Measurements from ENCODE around the gene TIGD3. TPM values are rescaled to one million over a fixed set of nuclear protein-coding genes. Genes with fewer than 3 reads are reported as not detected.

The TIGD3 gene
- total and polyA plus RNA-seq, 2 of the 13 experiments (the other 11 are each of a cell fraction or from before 2014, with no cell fraction given), result 0.49 to 4.9 TPM

GRCh38 chr11:65386307-65387140 is 32.0 kb downstream of the TIGD3 start, which contains the start of gene FRMD8 (continued):
- TF ChIP-seq ZNF350 (CRISPR knock-in tag; IDR thresholded peaks at IDR 0.05; ENCODE audit: borderline replicate concordance, low read depth) (peak; percentile 39; the same call in 1 of the 2 replicates), LBX2 (CRISPR knock-in tag; IDR thresholded peaks at IDR 0.05; ENCODE audit: borderline replicate concordance) (no peak; the same call in 1 of the 2 replicates), ZNF34 (CRISPR knock-in tag; IDR thresholded peaks at IDR 0.05; ENCODE audit: borderline replicate concordance) (peak; percentile 22; the same call in 1 of the 2 replicates), MTERF4 (CRISPR knock-in tag; IDR thresholded peaks at IDR 0.05) (0 out of 2 replicates have a peak, but pooled peaks have one; percentile 29), ZNF710 (CRISPR knock-in tag; IDR thresholded peaks at IDR 0.05; ENCODE audit: borderline replicate concordance) (no peak), CREM (IDR thresholded peaks at IDR 0.05) (no peak), CREM (CRISPR knock-in tag; IDR thresholded peaks at IDR 0.05) (no peak), HIC2 (CRISPR knock-in tag; IDR thresholded peaks at IDR 0.05; ENCODE audit: low read depth) (0 out of 2 replicates have a peak, but pooled peaks have one; percentile 22), ZNF777 (CRISPR knock-in tag; IDR thresholded peaks at IDR 0.05) (no peak), THAP11 (CRISPR knock-in tag; IDR thresholded peaks at IDR 0.05) (peak; percentile 53; the same call in 1 of the 2 replicates), YEATS4 (CRISPR knock-in tag; IDR thresholded peaks at IDR 0.05; ENCODE audit: borderline replicate concordance) (peak; percentile 40), POGZ (CRISPR knock-in tag; IDR thresholded peaks at IDR 0.05) (peak; percentile 36; the same call in 1 of the 2 replicates), NCOA1 (CRISPR knock-in tag; IDR thresholded peaks at IDR 0.05) (no peak), ZSCAN20 (CRISPR knock-in tag; IDR thresholded peaks at IDR 0.05; ENCODE audit: borderline replicate concordance) (no peak), ZNF260 (CRISPR knock-in tag; IDR thresholded peaks at IDR 0.05; ENCODE audit: borderline replicate concordance, low read depth) (no peak), ZNF784 (CRISPR knock-in tag; IDR thresholded peaks at IDR 0.05; ENCODE audit: borderline replicate concordance) (0 out of 2 replicates have a peak, but pooled peaks have one; percentile 13), KLF11 (CRISPR knock-in tag; IDR thresholded peaks at IDR 0.05) (0 out of 2 replicates have a peak, but pooled peaks have one; percentile 47), HMGXB4 (CRISPR knock-in tag; IDR thresholded peaks at IDR 0.05; ENCODE audit: borderline replicate concordance in 1 of 2, low read depth in 1 of 2) (peak in 1 of 2 experiments; percentile 83; a peak in 2 of 4 replicates), ZNF660 (CRISPR knock-in tag; IDR thresholded peaks at IDR 0.05; ENCODE audit: borderline replicate concordance, low read depth) (no peak)
